ENCODE results near the gene WDR47. TPM values are rescaled to one million over a fixed set of nuclear protein-coding genes. Genes with fewer than 3 reads are reported as not detected.
"Not testable (repeated sequence)": the region's sequence is repeated elsewhere in the genome, so short reads cannot be mapped to it uniquely, and the experiment has no call there.

Gene WDR47
- total RNA-seq, 1 donor, result 25.5 TPM

DNA sequence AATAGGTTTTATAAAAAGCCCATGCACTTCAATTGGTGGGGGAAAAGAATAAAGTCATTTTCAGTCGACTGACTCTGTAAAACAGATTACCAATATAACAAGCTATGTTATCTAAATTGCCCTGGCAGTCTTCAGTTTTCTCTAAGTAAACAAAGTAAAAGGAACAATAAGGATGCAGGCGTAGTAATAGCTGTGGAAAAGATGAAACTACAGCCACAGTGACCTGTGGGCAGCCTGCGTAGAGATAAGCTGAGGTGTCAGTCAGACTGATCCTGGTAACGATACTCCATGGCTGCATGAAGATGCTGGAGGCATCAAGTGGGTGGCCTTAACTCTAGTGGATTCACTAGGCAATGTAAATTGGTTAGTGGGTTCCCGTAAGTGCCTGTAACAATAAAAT is 108.0 kb downstream of the WDR47 start:
- TF ChIP-seq, protein P1, sequence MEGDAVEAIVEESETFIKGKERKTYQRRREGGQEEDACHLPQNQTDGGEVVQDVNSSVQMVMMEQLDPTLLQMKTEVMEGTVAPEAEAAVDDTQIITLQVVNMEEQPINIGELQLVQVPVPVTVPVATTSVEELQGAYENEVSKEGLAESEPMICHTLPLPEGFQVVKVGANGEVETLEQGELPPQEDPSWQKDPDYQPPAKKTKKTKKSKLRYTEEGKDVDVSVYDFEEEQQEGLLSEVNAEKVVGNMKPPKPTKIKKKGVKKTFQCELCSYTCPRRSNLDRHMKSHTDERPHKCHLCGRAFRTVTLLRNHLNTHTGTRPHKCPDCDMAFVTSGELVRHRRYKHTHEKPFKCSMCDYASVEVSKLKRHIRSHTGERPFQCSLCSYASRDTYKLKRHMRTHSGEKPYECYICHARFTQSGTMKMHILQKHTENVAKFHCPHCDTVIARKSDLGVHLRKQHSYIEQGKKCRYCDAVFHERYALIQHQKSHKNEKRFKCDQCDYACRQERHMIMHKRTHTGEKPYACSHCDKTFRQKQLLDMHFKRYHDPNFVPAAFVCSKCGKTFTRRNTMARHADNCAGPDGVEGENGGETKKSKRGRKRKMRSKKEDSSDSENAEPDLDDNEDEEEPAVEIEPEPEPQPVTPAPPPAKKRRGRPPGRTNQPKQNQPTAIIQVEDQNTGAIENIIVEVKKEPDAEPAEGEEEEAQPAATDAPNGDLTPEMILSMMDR (IDR thresholded peaks at IDR 0.05; ENCODE audit: insufficient read depth, low read depth, low read length), result no peak
- DNase-seq (ENCODE audit: low read depth), result no peak

DNA sequence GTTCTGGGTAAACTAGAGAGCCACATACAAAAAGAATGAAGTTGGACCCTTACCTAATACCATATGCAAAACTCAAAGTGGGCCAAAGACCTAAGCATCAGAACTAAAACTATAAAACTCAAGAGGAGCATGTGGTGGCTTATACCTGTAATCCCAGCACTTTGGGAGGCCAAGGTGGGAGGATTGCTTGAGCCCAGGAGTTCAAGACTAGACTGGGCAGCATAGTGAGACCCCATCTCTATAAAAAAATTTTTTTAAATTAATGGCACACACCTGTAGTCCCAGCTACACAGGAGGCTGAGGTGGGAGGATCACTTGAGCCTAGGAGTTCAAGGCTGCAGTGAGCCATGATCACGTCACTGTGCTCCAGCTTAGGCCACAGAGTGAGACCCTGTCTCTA is 114.3 kb downstream of the WDR47 start:
- H3K4me3 ChIP-seq (ENCODE audit: low read depth, low read length); DNase-seq (ENCODE audit: low read depth): not testable (repeated sequence)

More for the DNA sequence above, 108.0 kb downstream of the WDR47 start:
- H3K4me3 ChIP-seq (ENCODE audit: low read depth, low read length), result no peak overlapping the region

DNA sequence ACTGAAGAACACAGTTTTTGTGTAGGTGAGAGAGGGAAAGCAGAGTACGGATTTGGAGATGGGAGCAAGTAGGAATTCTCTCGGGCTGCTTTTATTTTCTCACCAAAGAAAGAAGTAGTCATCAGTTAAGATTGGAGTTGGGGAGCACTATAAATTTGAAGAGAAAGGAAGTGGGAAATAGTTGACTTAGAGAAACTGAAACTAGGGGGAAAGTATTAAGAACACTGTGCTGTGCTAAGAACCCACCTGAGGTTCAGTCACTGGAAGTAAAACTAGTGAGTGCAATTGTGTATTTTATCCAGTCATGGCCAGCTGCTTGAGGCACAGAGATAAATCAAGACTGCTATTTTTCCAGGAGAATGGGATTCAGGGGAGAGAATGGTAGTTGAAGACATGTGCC is 116.0 kb downstream of the WDR47 start:
- TF ChIP-seq, protein P1 (IDR thresholded peaks at IDR 0.05; ENCODE audit: insufficient read depth, low read depth, low read length), result no peak
- no peak overlapping the region for H3K4me3 ChIP-seq (ENCODE audit: low read depth, low read length)
- no peak for DNase-seq (ENCODE audit: low read depth)

Small RNA genes lying within 50 kb of the gene (small RNA-seq; reads per million reads assigned to genes)
- gene BX679664.1, result not detected
- not detected for gene BX679664.2

Other genes starting within 250 kb of the WDR47 start
- 0.86 and 1.6 TPM in 2 replicates for gene AKNAD1, start 185.0 kb downstream of the WDR47 start, total RNA-seq
- gene GPSM2, start 165.1 kb downstream of the WDR47 start, total RNA-seq, result 24.2 and 35.0 TPM in 2 replicates
- gene CLCC1, start 78.6 kb downstream of the WDR47 start, total RNA-seq, result 26.7 and 41.9 TPM in 2 replicates
- gene TAF13, start 33.9 kb upstream of the WDR47 start, total RNA-seq, result 82.5 and 117 TPM in 2 replicates
- gene TMEM167B, start 48.7 kb upstream of the WDR47 start, total RNA-seq, result 22.2 and 28.1 TPM in 2 replicates
- 0.43 and 0.64 TPM in 2 replicates for gene ELAPOR1, start 72.0 kb upstream of the WDR47 start, total RNA-seq
- gene SARS1, start 171.8 kb upstream of the WDR47 start, total RNA-seq, result 235 and 310 TPM in 2 replicates
- 1.3 TPM in 2 replicates for gene CELSR2, start 207.4 kb upstream of the WDR47 start, total RNA-seq
- 14.2 and 23.3 TPM in 2 replicates for gene PSRC1, start 241.0 kb upstream of the WDR47 start, total RNA-seq